Liver (tissue), 9 donors: ENCODE measurements around the gene PHF21B. TPM values are rescaled to one million over a fixed set of nuclear protein-coding genes. Genes with fewer than 3 reads are reported as not detected.

Experiments used
- DNase-seq: peaks from one replicate; pipeline ENCODE4 v3.0.0-alpha.2; 2017; ENCODE audit warnings: low spot score
- H3K27ac ChIP-seq, 2 donors: one replicate each; pipeline ENCODE4 v1.7.0; 2013; ENCODE audit warnings: inconsistent platforms in 2 of 2, low read length in 2 of 2, control low read depth in 1 of 2, low read depth in 1 of 2, mild to moderate bottlenecking in 1 of 2
- H3K27me3 ChIP-seq, 4 donors: one replicate each; pipeline versions ENCODE4 v1.6.1 to v1.7.0; 2013; ENCODE audit warnings: low read length in 3 of 4, inconsistent platforms in 1 of 4, mild to moderate bottlenecking in 1 of 4, moderate library complexity in 1 of 4; ENCODE audit not compliant: control insufficient read depth in 4 of 4, insufficient read depth in 4 of 4
- H3K36me3 ChIP-seq, 4 donors: one replicate each; pipeline versions ENCODE4 v1.6.1 to v1.7.0; 2013; ENCODE audit warnings: low read length in 3 of 4, mild to moderate bottlenecking in 3 of 4, low read depth in 1 of 4, moderate library complexity in 1 of 4; ENCODE audit not compliant: control insufficient read depth in 4 of 4, insufficient read depth in 3 of 4
- H3K4me1 ChIP-seq, 4 donors: one replicate each; pipeline versions ENCODE4 v1.6.1 to v1.7.0; 2013; ENCODE audit warnings: low read length in 3 of 4, mild to moderate bottlenecking in 3 of 4, moderate library complexity in 1 of 4; ENCODE audit not compliant: control insufficient read depth in 4 of 4, insufficient read depth in 4 of 4
- H3K4me3 ChIP-seq, 3 donors: one replicate each; pipeline versions ENCODE4 v1.6.1 to v1.7.0; 2013; ENCODE audit warnings: low read length in 3 of 3, control low read depth in 1 of 3, low read depth in 1 of 3, mild to moderate bottlenecking in 1 of 3
- H3K9ac ChIP-seq, 2 donors: one replicate each; pipeline ENCODE4 v1.7.0; 2013; ENCODE audit warnings: low read length in 2 of 2, mild to moderate bottlenecking in 2 of 2, moderate library complexity in 2 of 2, control low read depth in 1 of 2, low read depth in 1 of 2
- H3K9me3 ChIP-seq, 4 donors: one replicate each; pipeline versions ENCODE4 v1.6.1 to v1.7.0; 2013; ENCODE audit warnings: low read length in 3 of 4; ENCODE audit not compliant: control insufficient read depth in 4 of 4
- CTCF ChIP-seq: fragments of 150-350 bp; IDR thresholded peaks from 2 replicates; pipeline ENCODE4 v1.5.1; 2017; ENCODE audit warnings: improper control_type of control experiment, low read depth, low read length; ENCODE audit not compliant: missing input control
- EGR1 ChIP-seq, 2 donors: IDR thresholded peaks; 2 replicates each; pipeline ENCODE4 v1.6.1; 2016 to 2018; ENCODE audit warnings: antibody characterized with exemption in 2 of 2, low read depth in 2 of 2
- FOXA2 ChIP-seq: IDR thresholded peaks from 2 replicates; pipeline ENCODE4 v1.6.1; 2016; ENCODE audit warnings: antibody characterized with exemption
- HNF4A ChIP-seq, 2 donors: conservative IDR thresholded peaks; 2 replicates each; pipeline ENCODE4 v1.6.1; 2016; ENCODE audit warnings: antibody characterized with exemption in 2 of 2, mild to moderate bottlenecking in 2 of 2
- JUND ChIP-seq, 2 donors: IDR thresholded peaks; 2 replicates each; pipeline ENCODE4 v1.6.1; 2016; ENCODE audit warnings: antibody characterized with exemption in 2 of 2
- RAD21 ChIP-seq, 2 donors: IDR thresholded peaks; 2 replicates each; pipeline ENCODE4 v1.6.1; 2016; ENCODE audit warnings: antibody characterized with exemption in 2 of 2, mild to moderate bottlenecking in 2 of 2
- SP1 ChIP-seq: IDR thresholded peaks from 2 replicates; pipeline ENCODE4 v1.6.1; 2018; ENCODE audit warnings: antibody characterized with exemption, mild to moderate bottlenecking
- ZBTB33 ChIP-seq: IDR thresholded peaks from 2 replicates; pipeline ENCODE4 v1.6.1; 2016; ENCODE audit warnings: antibody characterized with exemption
- WGBS: extraction: QIAGEN DNeasy Blood & Tissue Kit; methylation state at CpG from one replicate; pipeline ENCODE4 v1.1.7; 2013; 5-methylcytosine and 5-hydroxymethylcytosine counted together
- polyA plus RNA-seq, 2 donors: library from polyadenylated mRNA; stranded (reverse) in 1 of 2; unstranded in 1 of 2; fragments of 200-250 nt in 1 of 2; fragments of >200 nt in 1 of 2; fragmentation: Nextera tagmentation in 1 of 2; extraction: Ambion mirVana in 1 of 2; gene quantifications; one replicate each; pipeline versions ENCODE4 v1.2.1 to v1.2.3, GENCODE V29; 2013 to 2015
- total RNA-seq, 2 donors: library from RNA; depleted of rRNA; stranded (reverse); fragments of >200 nt; gene quantifications; one replicate each; pipeline ENCODE4 v1.2.3, GENCODE V29; 2014
- TF ChIP-seq, protein P1 (sequence below): IDR thresholded peaks from 2 replicates; pipeline ENCODE4 v1.6.1; 2016; ENCODE audit warnings: antibody characterized with exemption
- TF ChIP-seq, protein P2 (sequence below): IDR thresholded peaks from 2 replicates; pipeline ENCODE4 v1.6.1; 2016; ENCODE audit warnings: antibody characterized with exemption, mild to moderate bottlenecking
- donor health status: healthy.
- donor health status: healthy.
- donor health status: healthy.
- donor health status: healthy.
- donor health status: healthy.

The PHF21B gene
- total and polyA plus RNA-seq, 4 donors: not detected

DNA sequence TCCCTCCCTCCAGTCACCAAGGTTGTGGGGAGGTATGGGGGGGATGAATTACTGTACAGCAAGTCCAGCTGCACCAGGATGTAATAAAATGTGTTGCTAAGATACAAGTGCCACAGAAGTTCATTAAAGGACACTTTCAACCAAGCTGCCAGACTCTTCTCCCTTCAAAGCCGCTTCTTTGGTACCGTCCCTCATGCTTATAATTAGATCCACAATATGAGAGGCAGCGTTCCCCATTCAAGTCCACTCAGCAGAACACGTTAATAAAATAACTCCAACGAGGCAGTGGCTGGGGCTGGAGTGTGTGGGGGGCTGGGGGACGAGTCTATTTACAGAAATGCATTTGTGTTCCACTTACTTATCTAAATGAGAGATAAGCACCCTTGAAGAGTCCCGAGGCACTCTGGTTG is 14.7 kb downstream of the PHF21B start:
- Histone ChIP-seq H3K4me3 (no peak overlapping the region), H3K9me3 (no peaks in the 10 kb centered on the region), H3K4me1 (no peaks in the 10 kb centered on the region), H3K36me3 (no peaks in the 10 kb centered on the region), H3K27me3 (peaks cover 0 to 8% (median under 1%) of the 10 kb centered on the region in 4 donors), H3K9ac (no peak overlapping the region), H3K27ac (no peak overlapping the region)
- 23% methylated on average over 7 of the region's 7 CpGs for WGBS
- DNase-seq: no peak
- TF ChIP-seq RAD21 (IDR thresholded peaks at IDR 0.05) (no peak), SP1 (no peak), HNF4A (conservative IDR thresholded peaks at IDR 0.05) (no peak), JUND (IDR thresholded peaks at IDR 0.05) (no peak)
- TF ChIP-seq, protein P1, sequence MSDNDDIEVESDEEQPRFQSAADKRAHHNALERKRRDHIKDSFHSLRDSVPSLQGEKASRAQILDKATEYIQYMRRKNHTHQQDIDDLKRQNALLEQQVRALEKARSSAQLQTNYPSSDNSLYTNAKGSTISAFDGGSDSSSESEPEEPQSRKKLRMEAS: no peak

DNA sequence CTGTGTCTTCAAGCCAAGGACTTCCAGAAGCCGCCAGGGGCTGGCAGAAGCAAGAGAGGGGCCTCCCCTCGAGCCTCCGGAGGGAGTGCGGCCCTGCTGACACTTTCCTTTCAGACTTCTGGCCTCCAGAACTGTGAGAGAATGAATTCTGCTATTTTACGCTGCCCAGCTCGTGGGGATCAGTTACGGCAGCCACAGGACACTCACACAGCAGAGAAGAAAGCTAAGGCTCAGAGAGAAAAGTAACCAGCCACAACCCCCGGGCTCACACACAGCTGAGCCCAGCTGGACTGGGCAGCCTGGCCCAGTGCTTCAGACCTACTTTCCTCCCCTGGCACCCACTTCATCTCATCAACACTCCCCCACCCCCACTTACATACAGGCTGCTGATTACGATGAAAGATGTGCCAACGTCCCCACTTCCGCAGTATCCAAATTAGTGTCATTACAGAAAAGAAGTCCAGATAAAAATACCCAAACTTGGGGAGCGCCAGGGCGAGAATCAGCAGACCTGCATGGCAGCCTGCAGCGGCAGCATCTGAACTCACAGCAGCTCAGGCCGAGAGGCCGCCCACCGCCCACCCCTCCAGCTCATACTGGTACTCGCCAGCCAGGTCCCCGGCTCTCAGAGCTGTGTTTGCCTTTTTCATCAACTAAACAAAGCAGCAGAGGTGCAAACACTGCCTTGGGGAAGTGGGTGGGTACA is 15.3 kb downstream of the PHF21B start:
- no peak for DNase-seq
- no peaks in the 10 kb centered on the region for H3K9me3 ChIP-seq
- H3K4me1 ChIP-seq: no peaks in the 10 kb centered on the region
- no peak overlapping the region for H3K9ac ChIP-seq
- no peaks in the 10 kb centered on the region for H3K36me3 ChIP-seq
- TF ChIP-seq SP1 (no peak), FOXA2 (no peak), ZBTB33 (no peak)
- TF ChIP-seq, protein P1: no peak
- peaks cover 0 to 8% (median under 1%) of the 10 kb centered on the region in 4 donors for H3K27me3 ChIP-seq
- no peak overlapping the region for H3K4me3 ChIP-seq
- no peak overlapping the region for H3K27ac ChIP-seq
- 62% methylated on average over 19 of the region's 19 CpGs for WGBS

DNA sequence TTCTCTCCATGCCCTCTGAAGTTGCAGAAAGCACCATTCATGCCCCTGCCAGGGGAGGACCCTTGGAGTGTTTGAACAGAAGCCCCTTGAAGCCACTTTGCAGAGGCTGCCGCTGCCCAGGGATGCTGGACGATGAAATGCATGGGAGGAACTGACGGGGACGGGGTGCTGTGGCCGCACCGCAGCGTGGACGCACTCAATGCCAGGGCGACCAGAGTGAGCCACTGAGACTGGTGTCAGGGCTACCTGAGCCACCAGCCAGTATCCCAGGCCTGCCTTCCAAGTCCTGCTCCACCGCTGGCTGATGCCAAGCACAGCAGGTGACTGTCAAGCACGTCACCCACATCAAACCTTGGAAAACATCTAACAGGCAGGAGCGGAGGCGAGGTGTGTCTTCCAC is 17.6 kb downstream of the PHF21B start:
- Histone ChIP-seq H3K4me3 (no peak overlapping the region), H3K36me3 (no peaks in the 10 kb centered on the region), H3K27me3 (peaks cover 0 to 10% (median under 1%) of the 10 kb centered on the region in 4 donors), H3K27ac (no peak overlapping the region), H3K4me1 (no peaks in the 10 kb centered on the region), H3K9ac (no peak overlapping the region), H3K9me3 (no peaks in the 10 kb centered on the region)
- no peak for DNase-seq
- 86% methylated on average over 13 of the region's 13 CpGs for WGBS
- TF ChIP-seq, protein P1: no peak
- TF ChIP-seq EGR1 (IDR thresholded peaks at IDR 0.05; ENCODE audit: low read depth in 2 of 2) (no peak), CTCF (no peak), JUND (IDR thresholded peaks at IDR 0.05) (no peak), SP1 (no peak)
- TF ChIP-seq, protein P2, sequence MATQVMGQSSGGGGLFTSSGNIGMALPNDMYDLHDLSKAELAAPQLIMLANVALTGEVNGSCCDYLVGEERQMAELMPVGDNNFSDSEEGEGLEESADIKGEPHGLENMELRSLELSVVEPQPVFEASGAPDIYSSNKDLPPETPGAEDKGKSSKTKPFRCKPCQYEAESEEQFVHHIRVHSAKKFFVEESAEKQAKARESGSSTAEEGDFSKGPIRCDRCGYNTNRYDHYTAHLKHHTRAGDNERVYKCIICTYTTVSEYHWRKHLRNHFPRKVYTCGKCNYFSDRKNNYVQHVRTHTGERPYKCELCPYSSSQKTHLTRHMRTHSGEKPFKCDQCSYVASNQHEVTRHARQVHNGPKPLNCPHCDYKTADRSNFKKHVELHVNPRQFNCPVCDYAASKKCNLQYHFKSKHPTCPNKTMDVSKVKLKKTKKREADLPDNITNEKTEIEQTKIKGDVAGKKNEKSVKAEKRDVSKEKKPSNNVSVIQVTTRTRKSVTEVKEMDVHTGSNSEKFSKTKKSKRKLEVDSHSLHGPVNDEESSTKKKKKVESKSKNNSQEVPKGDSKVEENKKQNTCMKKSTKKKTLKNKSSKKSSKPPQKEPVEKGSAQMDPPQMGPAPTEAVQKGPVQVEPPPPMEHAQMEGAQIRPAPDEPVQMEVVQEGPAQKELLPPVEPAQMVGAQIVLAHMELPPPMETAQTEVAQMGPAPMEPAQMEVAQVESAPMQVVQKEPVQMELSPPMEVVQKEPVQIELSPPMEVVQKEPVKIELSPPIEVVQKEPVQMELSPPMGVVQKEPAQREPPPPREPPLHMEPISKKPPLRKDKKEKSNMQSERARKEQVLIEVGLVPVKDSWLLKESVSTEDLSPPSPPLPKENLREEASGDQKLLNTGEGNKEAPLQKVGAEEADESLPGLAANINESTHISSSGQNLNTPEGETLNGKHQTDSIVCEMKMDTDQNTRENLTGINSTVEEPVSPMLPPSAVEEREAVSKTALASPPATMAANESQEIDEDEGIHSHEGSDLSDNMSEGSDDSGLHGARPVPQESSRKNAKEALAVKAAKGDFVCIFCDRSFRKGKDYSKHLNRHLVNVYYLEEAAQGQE: no peak
